GM18867 (cell line): Measurements from ENCODE around the gene EEF2KMT.
A peak's percentile ranks its signal among the peaks of the same experiment; 100 is the strongest.
"Not testable (repeated sequence)": the region's sequence is repeated elsewhere in the genome, so short reads cannot be mapped to it uniquely, and the experiment has no call there.

Experiments used
- ATAC-seq: cut with Tn5 transposase; IDR thresholded peaks from one replicate; pipeline ENCODE4 v1.9.1; 2021; ENCODE audit warnings: mild to moderate bottlenecking, moderate library complexity; ENCODE audit not compliant: unreplicated experiment

Gene EEF2KMT

DNA sequence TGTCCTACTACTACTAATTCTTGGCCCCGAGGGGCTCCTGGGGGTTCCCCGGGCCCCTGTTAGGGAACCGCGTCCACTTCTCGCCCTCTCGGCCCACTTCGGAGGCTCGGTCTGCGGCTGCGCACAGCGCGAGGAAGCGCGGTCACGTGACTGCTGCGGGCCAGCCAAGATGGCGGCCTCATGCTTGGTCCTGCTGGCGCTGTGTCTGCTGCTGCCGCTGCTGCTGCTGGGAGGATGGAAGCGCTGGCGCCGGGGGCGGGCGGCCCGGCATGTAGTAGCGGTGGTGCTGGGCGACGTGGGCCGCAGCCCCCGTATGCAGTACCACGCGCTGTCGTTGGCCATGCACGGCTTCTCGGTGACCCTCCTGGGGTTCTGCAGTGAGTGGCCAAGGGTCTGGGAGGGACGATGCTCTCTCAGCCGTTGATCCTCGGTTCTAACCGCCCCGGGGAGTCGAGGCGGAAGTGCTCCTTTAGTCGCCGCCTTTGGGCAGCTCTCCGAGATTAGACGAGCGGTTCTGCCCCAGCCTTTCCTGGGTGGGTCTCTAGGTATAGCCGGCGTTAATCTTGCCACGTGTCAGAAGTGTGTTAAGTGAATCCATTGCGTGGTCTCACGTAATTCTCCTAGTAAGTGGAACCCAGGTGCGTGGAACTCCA is 25.8 kb downstream of the EEF2KMT start, which contains the start of gene ALG1:
Gene ALG1, plus strand, starts transcription at position 163 of the 653 bp plus-strand sequence. Its CDS starts 7 bp downstream, at position 170.
- peak; percentile 77 for ATAC-seq

- no peak for ATAC-seq
Measured at GRCh38 chr16:5071341-5071680, 26.3 kb downstream of the EEF2KMT start.

DNA sequence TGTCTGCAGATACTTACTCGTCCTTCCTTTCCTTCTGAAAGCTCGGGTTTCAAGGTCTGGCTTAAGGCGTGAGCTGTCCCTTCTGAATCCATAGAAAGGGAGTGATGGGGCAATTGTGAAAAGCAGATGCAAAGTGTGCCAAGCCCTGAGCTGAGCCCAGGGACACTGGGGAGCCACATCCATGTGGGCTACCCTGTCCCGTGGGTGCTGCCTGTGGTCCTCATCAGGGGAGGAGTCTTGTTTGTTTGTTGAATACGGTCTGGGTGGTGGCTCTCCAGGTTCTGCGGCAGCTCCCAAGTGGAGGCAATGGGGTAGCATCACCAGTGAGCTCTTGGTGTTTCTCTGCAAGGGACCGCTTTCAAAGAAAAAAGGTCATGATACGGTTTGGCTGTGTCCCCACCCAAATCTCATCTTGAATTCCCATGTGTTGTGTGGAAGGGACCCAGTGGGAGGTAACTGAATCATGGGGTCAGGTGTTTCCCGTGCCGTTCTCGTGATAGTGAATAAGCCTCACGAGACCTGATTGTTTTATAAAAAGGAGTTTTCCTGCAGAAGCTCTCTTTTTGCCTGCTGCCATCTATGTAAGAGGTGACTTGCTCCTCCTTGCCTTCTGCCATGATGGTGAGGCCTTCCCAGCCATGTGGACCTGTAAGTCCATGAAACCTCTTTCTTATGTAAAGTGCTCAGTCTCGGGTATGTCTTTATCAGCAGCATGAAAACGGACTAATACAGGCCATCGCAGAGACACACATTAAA is 27.0 kb downstream of the EEF2KMT start:
- no peak for ATAC-seq

DNA sequence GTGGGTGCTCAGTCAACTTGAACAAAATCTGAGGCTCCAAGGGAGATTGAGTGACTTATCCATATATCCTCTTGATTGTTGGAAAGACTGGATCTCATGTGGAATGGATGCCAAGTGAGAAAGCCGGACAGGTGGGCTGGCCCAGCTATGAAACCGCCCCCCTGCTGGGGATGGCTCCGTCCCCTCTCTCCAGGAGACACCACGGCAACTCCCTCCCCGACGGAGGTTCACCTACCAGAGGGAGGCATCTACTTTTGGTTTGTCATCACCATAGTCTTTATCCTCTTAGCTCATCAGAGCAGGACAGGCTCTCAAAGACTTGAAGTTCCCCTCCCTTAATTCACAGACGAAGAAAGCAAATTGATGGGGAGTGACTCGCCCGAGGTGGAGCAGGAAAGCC is 27.7 kb downstream of the EEF2KMT start:
- no peak for ATAC-seq

DNA sequence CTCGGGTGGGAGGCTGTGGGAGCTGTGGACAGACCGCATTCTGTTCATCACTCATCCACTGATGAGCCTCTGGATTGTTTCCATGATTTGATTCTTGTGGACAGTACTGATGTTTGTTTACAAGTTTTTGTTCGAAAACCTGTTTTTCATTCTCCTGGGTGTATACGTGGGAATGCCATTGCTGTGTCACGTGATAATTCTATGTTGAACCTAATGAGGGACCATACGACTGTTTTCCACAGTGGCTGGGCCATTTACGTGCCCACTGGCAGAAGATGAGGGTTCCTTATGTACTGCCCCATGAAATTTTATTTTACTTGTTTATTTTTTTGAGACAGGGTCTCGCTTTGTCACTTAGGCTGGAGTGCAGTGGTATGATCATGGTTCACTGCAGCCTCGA is 28.5 kb downstream of the EEF2KMT start:
- ATAC-seq: no peak

DNA sequence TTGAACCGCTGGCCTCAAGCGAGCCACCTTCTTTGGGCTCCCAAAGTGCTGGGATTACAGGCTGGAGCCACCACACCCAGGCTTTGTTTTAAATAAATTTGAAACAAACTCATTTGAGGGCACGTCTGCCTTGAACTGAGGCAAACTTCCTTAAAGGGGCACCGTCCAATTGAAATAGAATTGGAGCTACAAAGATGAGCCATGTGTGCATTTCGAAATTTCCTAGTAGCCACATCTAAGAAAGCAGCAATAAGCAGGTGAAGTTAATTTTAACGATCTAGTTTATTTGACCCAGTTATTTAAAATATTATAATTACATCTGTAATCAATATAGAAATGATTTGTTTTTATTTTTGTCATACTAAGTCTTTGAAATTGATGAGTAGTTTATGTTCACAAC is 31.1 kb downstream of the EEF2KMT start:
- ATAC-seq: no peak

DNA sequence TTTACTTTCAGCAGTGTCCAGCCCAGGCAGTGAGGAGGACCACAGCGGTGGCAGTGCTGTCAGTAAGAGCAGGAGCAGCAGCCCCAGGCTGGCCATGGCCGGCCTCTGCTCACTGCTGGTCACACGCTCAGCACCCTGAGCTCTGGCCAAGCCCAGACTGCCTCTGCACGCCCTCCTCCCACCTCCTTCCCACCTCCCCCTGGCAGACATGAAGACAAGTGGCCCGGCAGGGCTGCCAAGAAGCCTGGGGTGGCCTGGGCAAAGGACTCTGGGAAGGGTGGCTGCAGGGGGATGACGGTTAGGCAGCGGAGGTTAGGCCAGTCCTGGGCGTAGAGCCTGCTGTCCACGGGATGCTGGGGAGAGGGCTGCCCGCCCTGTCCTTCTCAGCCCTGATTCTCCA is 31.8 kb downstream of the EEF2KMT start, which contains the start of gene C16orf89:
Gene C16orf89, minus strand, starts transcription at position 144 of the 400 bp plus-strand sequence. Its CDS starts 48 bp downstream, at position 96.
- ATAC-seq: no peak

DNA sequence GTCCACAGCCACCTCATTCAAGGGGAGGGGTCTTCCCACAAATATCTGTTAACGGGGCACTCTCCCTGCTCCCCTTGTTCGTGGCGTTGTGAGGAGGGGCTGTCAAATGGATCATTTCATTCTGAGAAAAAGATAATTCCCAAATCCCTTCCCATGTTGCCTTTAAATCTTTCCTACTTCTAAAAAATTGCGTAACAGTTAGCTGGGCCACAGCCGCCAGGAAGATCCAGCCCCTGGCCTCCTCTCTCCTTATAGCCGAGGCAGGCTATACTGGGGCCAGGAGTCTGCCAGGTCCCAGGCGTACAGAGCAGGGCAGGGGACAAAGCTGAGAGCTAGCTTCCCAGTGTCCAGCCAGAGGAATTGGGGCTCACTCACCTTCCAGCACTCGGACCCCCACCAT is 32.3 kb downstream of the EEF2KMT start:
- no peak for ATAC-seq

DNA sequence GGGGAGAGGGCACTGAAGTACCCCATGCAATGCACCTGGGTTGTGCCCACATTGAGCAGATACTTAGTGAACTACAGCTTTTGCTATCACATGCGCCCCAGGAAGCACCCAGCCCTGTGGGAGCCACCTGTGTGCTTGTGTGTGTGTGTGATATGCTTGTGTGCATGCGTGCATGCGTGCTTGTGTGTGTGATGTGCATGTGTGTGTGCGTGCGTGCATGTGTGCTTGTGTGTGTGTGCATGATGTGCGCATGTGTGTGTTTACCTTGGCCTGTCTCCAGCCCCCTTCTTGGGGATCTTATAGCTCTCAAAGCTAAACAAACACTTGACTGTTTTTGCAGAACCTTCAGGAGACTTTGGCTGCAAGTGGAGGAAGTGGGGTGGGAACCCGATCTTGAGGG is 32.7 kb downstream of the EEF2KMT start:
- ATAC-seq: no peak

DNA sequence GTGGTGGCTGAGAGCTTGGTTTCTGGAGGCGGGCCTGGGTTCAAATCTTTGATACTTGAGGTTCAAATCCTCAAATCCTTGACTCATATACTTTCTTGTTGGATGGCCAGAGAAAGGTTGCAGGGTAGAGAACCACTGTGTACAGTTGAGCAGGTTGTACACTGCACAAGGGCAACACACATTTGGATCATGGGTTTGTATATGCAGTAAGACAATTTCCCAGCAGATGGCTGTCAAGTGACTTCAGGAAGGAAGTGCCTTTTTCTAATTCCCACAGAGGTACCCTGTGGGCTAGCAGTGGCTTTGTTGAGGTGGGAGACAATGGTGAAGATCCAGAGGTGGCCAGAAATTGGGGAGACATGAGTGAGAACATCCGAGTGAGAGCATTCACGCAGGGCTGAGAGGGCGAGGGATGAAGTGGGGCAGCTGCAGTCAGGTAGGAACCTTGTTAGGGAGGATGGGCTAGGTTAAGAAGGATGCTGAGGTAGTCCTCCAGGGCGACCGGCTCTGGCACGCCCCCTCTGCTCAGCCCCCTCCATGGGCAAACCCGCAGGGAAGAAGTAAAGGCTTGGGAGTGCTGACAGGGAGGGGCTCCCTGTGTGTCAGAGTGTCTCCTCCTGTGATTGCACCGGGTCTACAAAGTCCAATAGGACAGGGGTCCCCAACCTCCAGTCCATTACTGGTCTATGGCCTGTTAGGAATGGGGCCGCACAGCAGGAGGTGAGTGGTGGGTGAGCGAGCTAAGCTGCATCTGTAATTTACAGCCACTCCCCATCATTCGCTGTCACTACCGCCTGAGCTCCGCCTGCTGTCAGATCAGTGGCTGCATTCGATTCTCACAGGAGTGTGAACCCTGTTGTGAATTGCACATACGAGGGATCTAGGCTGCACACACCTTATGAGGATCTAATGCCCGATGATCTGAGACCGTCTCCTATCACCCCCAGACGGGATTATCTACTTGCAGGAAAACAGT is 34.5 kb downstream of the EEF2KMT start:
- ATAC-seq: no peak

DNA sequence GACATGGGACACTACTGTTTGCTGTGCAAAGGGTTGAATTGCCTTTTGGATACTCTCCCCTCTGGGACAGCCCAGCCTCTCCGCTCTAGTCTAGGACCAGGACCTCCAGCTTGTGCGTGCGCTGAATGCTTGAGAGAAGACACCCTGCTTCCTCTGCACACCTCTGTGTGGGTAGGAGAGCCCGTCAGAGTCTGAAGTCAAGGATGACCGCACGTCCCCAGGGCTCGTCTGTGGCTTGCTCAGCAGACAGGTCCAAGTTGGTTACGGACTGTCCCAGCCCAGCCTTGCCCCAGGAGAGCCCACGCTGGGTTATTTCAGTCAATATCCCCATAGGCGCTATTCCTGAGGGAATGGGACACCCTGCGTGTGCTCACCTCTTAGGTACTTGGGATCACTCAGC is 35.5 kb downstream of the EEF2KMT start:
- peak; percentile 88 for ATAC-seq

DNA sequence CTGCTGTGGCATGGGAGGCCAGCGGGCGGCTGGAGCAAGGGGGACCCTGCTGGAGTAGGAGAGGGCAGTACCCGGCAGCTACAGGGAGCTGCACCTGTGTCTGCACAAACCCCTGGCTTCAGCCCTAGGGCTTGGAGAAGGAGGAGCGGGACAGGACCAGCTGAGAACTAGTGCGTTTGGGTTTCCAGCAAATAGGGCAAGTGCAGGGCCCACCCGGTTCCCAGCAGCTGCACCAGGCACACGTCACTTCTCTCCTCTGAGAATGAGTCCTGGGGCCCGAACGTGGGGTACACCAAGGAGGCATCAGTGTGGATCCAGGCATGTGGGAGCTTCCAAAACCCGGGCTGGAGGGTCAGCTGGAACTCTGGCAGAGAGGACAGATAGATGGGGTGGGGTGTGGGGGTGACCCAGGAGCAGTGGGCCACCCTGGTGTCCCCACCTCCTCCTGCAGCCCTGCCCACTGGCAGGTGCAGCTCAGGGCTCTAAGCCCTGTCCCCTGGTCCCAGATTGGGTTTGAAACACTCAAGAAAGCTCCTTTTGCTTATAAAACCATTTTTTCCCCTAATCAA is 37.4 kb downstream of the EEF2KMT start:
- ATAC-seq: no peak

- no peak for ATAC-seq
Measured at GRCh38 chr16:5059386-5060072, 38.1 kb downstream of the EEF2KMT start.

- ATAC-seq: no peak
Measured at GRCh38 chr16:5058476-5058875, 39.1 kb downstream of the EEF2KMT start.

GRCh38 chr16:5056352-5056751 is 41.2 kb downstream of the EEF2KMT start:
- ATAC-seq: peak; percentile 74

DNA sequence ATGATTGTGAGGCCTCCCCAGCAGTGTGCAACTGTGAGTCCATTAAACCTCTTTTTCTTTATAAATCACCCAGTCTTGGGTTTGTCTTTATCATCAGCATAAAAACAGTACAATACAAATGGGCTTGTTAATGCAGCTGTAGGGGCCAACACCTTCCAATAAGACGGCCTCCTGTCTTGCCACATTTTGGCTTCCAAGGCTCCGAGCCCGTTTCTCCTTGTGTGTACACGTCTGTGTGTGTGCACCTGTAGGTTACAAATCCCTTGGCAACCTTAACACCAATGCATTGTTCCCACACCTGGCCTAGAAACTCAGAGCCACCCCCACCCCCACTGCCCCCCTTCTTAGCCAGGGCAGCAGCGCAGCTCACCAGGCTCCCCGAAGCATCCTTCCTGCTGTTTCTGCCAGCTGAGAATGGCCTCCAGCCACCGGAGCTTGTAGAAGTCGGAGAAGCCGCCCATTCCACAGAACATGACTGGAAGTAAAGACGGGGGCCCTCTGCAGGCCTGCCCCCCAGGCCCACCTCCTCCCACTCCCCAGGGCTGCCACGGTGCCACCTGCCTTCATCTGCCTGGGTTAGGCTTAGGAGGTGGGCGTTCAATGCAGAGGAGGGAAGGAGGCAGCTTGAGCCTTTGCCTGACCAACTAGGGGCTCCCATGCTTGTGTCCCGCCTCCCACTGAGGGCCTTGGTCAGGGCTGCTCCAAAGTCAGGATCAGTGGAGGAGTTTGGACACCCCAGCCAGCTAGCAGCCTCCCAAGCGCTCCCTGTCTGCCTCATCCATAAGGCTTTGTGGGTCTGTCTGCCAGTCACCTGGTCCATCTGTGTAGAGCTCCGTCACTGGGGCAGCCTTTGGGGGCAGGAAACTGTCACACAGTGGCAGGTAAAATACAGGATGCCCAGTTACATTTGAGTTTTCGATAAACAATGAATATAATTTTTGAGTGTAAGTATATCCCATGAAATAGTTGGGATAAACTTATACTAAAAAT is 42.4 kb downstream of the EEF2KMT start:
- ATAC-seq: no peak

- no peak for ATAC-seq
Measured at GRCh38 chr16:5046914-5047313, 50.7 kb downstream of the EEF2KMT start.

GRCh38 chr16:5045499-5046115 is 52.0 kb downstream of the EEF2KMT start:
- no peak for ATAC-seq

- not testable (repeated sequence) for ATAC-seq
Measured at GRCh38 chr16:5044581-5044980, 53.0 kb downstream of the EEF2KMT start.
